ENCODE results near the gene PRMT3. TPM values are rescaled to one million over a fixed set of nuclear protein-coding genes. Genes with fewer than 3 reads are reported as not detected.

Gene PRMT3
- total RNA-seq, 2 donors from 2014 or later: 26.2 to 27.1 TPM

DNA sequence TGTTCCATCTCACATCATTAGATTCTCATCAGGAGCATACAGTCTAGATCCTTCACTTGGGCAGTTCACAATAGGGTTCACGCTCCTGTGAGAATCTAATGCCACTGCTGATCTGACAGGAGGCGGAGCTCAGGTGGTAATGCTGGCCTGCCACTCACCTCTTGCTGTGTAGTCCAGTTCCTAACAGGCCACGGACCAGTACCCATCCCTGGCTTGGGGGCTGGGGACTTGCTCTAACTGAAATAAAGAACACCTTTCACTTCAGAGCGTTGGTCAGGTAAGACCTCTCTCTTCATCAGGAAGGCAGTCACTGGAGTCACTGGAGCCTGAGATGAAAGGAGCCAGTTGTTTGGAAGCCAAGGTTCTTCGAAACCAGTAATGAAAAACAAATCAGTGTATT lies 41.7 kb downstream of the PRMT3 start:
- TF ChIP-seq, protein P1, sequence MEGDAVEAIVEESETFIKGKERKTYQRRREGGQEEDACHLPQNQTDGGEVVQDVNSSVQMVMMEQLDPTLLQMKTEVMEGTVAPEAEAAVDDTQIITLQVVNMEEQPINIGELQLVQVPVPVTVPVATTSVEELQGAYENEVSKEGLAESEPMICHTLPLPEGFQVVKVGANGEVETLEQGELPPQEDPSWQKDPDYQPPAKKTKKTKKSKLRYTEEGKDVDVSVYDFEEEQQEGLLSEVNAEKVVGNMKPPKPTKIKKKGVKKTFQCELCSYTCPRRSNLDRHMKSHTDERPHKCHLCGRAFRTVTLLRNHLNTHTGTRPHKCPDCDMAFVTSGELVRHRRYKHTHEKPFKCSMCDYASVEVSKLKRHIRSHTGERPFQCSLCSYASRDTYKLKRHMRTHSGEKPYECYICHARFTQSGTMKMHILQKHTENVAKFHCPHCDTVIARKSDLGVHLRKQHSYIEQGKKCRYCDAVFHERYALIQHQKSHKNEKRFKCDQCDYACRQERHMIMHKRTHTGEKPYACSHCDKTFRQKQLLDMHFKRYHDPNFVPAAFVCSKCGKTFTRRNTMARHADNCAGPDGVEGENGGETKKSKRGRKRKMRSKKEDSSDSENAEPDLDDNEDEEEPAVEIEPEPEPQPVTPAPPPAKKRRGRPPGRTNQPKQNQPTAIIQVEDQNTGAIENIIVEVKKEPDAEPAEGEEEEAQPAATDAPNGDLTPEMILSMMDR (conservative IDR thresholded peaks at IDR 0.05): no peak
- peak overlapping the region; percentile 9 for H3K27ac Mint-ChIP-seq

DNA sequence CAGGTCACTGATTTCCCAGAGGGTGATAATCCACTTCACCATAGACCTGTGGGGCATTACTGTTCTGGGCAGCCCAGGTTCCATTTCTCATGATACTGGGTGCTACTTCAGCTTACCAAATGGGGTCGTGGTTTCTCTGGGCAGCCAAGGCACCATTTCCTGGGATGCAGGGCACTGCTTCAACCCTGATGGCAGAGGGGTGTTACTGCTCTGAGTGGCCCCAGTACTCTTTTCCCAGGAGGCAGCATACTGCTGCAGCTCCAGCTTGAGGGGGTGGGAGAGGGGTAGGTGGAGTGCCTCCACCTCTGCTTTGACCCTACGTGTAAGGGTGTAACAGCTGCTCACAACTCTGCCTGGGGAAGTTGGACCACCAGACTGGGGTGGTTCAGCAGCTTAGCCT lies 51.1 kb downstream of the PRMT3 start:
- H3K36me3 ChIP-seq (ENCODE audit: control insufficient read depth, insufficient read depth, low read length): no peaks in the 10 kb centered on the region
- no peak overlapping the region for H3K4me3 ChIP-seq (ENCODE audit: low read length)
- WGBS, 2 experiments (ENCODE audit: insufficient coverage in 1 of 2, insufficient read length in 1 of 2): 80 to 92% methylated on average over 1 to 2 of the region's 2 CpGs
- no peaks in the 10 kb centered on the region for H3K9me3 Mint-ChIP-seq
- peaks cover 11% of the 10 kb centered on the region for H3K36me3 Mint-ChIP-seq (ENCODE audit: low read depth)
- no peak overlapping the region for H3K4me3 Mint-ChIP-seq
- no peak overlapping the region for H3K27ac ChIP-seq (ENCODE audit: low read depth, low read length)
- no peak for DNase-seq
- no peaks in the 10 kb centered on the region for H3K27me3 Mint-ChIP-seq (ENCODE audit: insufficient read depth)
- H3K4me1 Mint-ChIP-seq: peaks cover 3% of the 10 kb centered on the region
- H3K27ac Mint-ChIP-seq: no peak overlapping the region
- TF ChIP-seq, protein P1 (conservative IDR thresholded peaks at IDR 0.05): no peak
- no peak overlapping the region for H3K9ac ChIP-seq (ENCODE audit: extremely low read depth, low read length, poor library complexity, severe bottlenecking)
- no peaks in the 10 kb centered on the region for H3K9me3 ChIP-seq (ENCODE audit: control insufficient read depth, low read length)
- no peaks in the 10 kb centered on the region for H3K4me1 ChIP-seq (ENCODE audit: control insufficient read depth, insufficient read depth, low read length)
- no peaks in the 10 kb centered on the region for H3K27me3 ChIP-seq (ENCODE audit: control insufficient read depth, insufficient read depth, low read length, poor library complexity, severe bottlenecking)

More for the DNA sequence above, 41.7 kb downstream of the PRMT3 start:
- peaks cover 4% of the 10 kb centered on the region for H3K36me3 ChIP-seq (ENCODE audit: control insufficient read depth, insufficient read depth, low read length)
- H3K4me3 Mint-ChIP-seq: no peak overlapping the region
- no peaks in the 10 kb centered on the region for H3K27me3 Mint-ChIP-seq (ENCODE audit: insufficient read depth)
- no peaks in the 10 kb centered on the region for H3K9me3 ChIP-seq (ENCODE audit: control insufficient read depth, low read length)
- H3K27ac ChIP-seq (ENCODE audit: low read depth, low read length): no peak overlapping the region
- peaks cover 4% of the 10 kb centered on the region for H3K36me3 Mint-ChIP-seq (ENCODE audit: low read depth)
- DNase-seq: no peak
- H3K4me1 Mint-ChIP-seq: peaks cover 2% of the 10 kb centered on the region
- H3K9ac ChIP-seq (ENCODE audit: extremely low read depth, low read length, poor library complexity, severe bottlenecking): no peak overlapping the region
- no peaks in the 10 kb centered on the region for H3K9me3 Mint-ChIP-seq
- H3K4me1 ChIP-seq (ENCODE audit: control insufficient read depth, insufficient read depth, low read length): no peaks in the 10 kb centered on the region
- H3K27me3 ChIP-seq (ENCODE audit: control insufficient read depth, insufficient read depth, low read length, poor library complexity, severe bottlenecking): no peaks in the 10 kb centered on the region
- WGBS, 2 experiments (ENCODE audit: insufficient coverage in 1 of 2, insufficient read length in 1 of 2): 88 to 93% methylated on average over 3 to 5 of the region's 5 CpGs
- H3K4me3 ChIP-seq (ENCODE audit: low read length): no peak overlapping the region

DNA sequence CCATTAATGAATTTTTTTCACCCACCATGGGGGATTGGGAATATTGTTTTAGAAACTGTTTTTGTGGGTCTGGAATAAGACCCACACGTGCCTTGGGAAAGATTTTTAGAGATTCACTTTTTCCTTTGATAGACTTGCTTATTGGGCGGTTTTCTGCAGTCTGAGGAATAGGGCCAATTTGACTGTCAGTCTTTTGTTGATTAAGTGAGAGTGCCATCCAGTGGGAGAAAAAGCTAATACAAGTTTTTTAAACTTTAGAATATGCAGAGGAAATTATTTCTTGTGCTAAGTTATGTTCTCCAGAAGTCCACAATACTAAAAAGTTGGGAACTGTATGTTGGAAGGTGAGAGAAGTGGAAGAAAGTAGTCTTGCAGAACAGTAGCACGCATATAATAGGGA lies 56.1 kb downstream of the PRMT3 start:
- H3K9me3 ChIP-seq (ENCODE audit: control insufficient read depth, low read length): no peaks in the 10 kb centered on the region
- no peak for DNase-seq

More for the DNA sequence above, 56.1 kb downstream of the PRMT3 start:
- H3K27ac Mint-ChIP-seq: no peak overlapping the region
- H3K4me3 ChIP-seq (ENCODE audit: low read length): no peak overlapping the region
- WGBS, 2 experiments (ENCODE audit: insufficient coverage in 1 of 2, insufficient read length in 1 of 2): 66 to 68% methylated on average over 3 of the region's 3 CpGs
- no peaks in the 10 kb centered on the region for H3K27me3 ChIP-seq (ENCODE audit: control insufficient read depth, insufficient read depth, low read length, poor library complexity, severe bottlenecking)
- no peak overlapping the region for H3K9ac ChIP-seq (ENCODE audit: extremely low read depth, low read length, poor library complexity, severe bottlenecking)
- no peak overlapping the region for H3K27ac ChIP-seq (ENCODE audit: low read depth, low read length)
- no peak overlapping the region for H3K4me3 Mint-ChIP-seq
- TF ChIP-seq, protein P1 (conservative IDR thresholded peaks at IDR 0.05): peak; percentile 69
- H3K9me3 Mint-ChIP-seq: no peaks in the 10 kb centered on the region
- H3K4me1 ChIP-seq (ENCODE audit: control insufficient read depth, insufficient read depth, low read length): no peaks in the 10 kb centered on the region
- no peaks in the 10 kb centered on the region for H3K27me3 Mint-ChIP-seq (ENCODE audit: insufficient read depth)
- peaks cover 5% of the 10 kb centered on the region for H3K4me1 Mint-ChIP-seq
- H3K36me3 Mint-ChIP-seq (ENCODE audit: low read depth): no peaks in the 10 kb centered on the region
- H3K36me3 ChIP-seq (ENCODE audit: control insufficient read depth, insufficient read depth, low read length): no peaks in the 10 kb centered on the region
